Measurements from ENCODE around the gene MECP2. TPM values are rescaled to one million over a fixed set of nuclear protein-coding genes. Genes with fewer than 3 reads are reported as not detected.

The MECP2 gene
- total RNA-seq, 1 experiment from 2014 or later, result 30.6 TPM

DNA sequence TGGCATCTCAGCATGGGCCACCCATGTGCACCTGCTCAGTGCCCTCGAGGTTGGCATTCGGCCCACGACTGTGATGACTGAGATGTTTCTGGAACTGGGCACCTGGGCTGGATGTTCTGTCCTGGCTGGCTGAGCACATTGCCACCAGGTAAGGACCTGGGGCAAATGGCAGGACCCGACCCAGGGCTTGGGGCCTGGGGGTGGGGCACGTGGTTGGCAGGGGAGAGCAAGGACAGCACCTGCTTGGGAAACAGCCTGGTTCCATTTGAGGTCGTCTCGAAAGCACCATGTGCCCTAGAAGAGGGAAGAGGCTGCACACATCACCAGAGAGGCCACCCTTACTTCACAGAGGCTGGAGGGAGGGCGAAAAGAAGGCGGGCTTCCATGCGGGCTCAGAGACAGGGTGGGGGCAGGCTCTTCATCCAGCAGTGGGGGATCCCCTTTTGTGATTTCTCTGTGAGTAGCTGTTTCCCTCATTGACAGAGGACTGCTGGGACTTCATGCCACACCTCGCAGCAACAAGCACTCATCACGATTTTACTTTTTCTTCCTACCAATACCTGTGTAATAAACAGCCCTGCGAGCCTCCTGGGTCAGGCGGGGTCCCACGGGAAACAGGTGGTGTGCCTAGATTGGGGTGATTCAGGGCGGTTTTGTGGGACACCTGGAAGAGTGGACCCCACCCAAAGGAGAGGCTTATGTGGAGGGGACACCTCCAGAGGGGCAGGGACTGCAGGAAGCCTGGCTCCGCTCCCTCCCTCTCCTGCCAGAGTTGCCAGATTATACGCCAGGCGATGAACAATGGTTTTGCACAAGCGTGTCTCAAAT is 113.0 kb downstream of the MECP2 start:
- no TSS peak for BruUV-seq (replicated peaks)

DNA sequence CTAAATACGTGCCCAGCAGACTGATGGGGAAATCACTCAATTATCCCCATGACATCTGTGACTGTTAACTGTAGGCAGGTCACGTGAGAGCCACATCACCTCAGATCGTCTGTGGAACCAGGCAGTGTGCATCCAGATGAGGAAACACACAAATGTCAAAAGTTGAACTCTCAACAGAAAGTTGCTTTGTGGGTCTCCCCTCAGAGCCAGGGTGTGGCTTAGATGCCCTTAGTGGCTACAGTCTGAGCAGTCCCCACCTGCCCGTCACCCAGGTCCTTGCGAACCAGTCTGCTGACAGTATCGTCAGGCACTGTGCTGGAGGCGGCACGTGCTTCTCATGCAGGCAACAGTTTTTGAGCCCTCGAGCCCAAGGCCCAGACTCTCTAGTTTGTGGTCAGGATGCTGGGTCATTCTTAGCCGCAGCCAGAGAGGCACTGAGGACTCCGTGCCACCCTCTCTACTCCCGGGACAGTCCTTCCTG is 114.2 kb downstream of the MECP2 start:
- no peaks in the 10 kb centered on the region for H3K4me1 Mint-ChIP-seq (ENCODE audit: low read depth, unreplicated experiment)
- H3K27ac Mint-ChIP-seq (ENCODE audit: unreplicated experiment), result no peak overlapping the region
- no peak overlapping the region for H3K4me3 Mint-ChIP-seq (ENCODE audit: unreplicated experiment)
- Histone ChIP-seq H3K9me3 (no peaks in the 10 kb centered on the region), H3K27me3 (replicated peaks; ENCODE audit: control insufficient read depth, insufficient read depth, low read length) (no peaks in the 10 kb centered on the region), H3K36me3 (ENCODE audit: control insufficient read depth, insufficient read depth, low read length) (no peaks in the 10 kb centered on the region), H3K4me3 (ENCODE audit: low read depth, low read length) (no peak overlapping the region), H3K4me1 (no peaks in the 10 kb centered on the region)
- intact Hi-C loops (cut with micrococcal nuclease; ENCODE audit: unreplicated experiment), result no loop called here
- POLR2A ChIA-PET, result no interaction called here
- BruUV-seq (replicated peaks), result no TSS peak
- H3K9me3 Mint-ChIP-seq (ENCODE audit: unreplicated experiment), result no peaks in the 10 kb centered on the region
- no peaks in the 10 kb centered on the region for H3K36me3 Mint-ChIP-seq (ENCODE audit: insufficient read depth, unreplicated experiment)
- no peak for DNase-seq
- H3K27me3 Mint-ChIP-seq (ENCODE audit: insufficient read depth, unreplicated experiment), result no peaks in the 10 kb centered on the region
- TF ChIP-seq, protein P1, sequence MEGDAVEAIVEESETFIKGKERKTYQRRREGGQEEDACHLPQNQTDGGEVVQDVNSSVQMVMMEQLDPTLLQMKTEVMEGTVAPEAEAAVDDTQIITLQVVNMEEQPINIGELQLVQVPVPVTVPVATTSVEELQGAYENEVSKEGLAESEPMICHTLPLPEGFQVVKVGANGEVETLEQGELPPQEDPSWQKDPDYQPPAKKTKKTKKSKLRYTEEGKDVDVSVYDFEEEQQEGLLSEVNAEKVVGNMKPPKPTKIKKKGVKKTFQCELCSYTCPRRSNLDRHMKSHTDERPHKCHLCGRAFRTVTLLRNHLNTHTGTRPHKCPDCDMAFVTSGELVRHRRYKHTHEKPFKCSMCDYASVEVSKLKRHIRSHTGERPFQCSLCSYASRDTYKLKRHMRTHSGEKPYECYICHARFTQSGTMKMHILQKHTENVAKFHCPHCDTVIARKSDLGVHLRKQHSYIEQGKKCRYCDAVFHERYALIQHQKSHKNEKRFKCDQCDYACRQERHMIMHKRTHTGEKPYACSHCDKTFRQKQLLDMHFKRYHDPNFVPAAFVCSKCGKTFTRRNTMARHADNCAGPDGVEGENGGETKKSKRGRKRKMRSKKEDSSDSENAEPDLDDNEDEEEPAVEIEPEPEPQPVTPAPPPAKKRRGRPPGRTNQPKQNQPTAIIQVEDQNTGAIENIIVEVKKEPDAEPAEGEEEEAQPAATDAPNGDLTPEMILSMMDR (IDR thresholded peaks at IDR 0.05; ENCODE audit: insufficient read depth in 1 of 2, low read depth in 1 of 2, low read length in 1 of 2, severe bottlenecking in 1 of 2, unreplicated experiment in 1 of 2), result no peak
- CTCF ChIA-PET, result no interaction called here

More for the DNA sequence above, 113.0 kb downstream of the MECP2 start:
- Histone ChIP-seq H3K36me3 (ENCODE audit: control insufficient read depth, insufficient read depth, low read length) (no peaks in the 10 kb centered on the region), H3K4me3 (ENCODE audit: low read depth, low read length) (no peak overlapping the region), H3K4me1 (no peaks in the 10 kb centered on the region), H3K27me3 (replicated peaks; ENCODE audit: control insufficient read depth, insufficient read depth, low read length) (no peaks in the 10 kb centered on the region), H3K9me3 (no peaks in the 10 kb centered on the region)
- POLR2A ChIA-PET, result no interaction called here
- TF ChIP-seq, protein P1 (IDR thresholded peaks at IDR 0.05; ENCODE audit: insufficient read depth in 1 of 2, low read depth in 1 of 2, low read length in 1 of 2, severe bottlenecking in 1 of 2, unreplicated experiment in 1 of 2), result no peak
- H3K27me3 Mint-ChIP-seq (ENCODE audit: insufficient read depth, unreplicated experiment), result no peaks in the 10 kb centered on the region
- no peaks in the 10 kb centered on the region for H3K4me1 Mint-ChIP-seq (ENCODE audit: low read depth, unreplicated experiment)
- no peak for DNase-seq
- H3K27ac Mint-ChIP-seq (ENCODE audit: unreplicated experiment), result no peak overlapping the region
- CTCF ChIA-PET, result no interaction called here
- H3K4me3 Mint-ChIP-seq (ENCODE audit: unreplicated experiment), result no peak overlapping the region
- H3K36me3 Mint-ChIP-seq (ENCODE audit: insufficient read depth, unreplicated experiment), result no peaks in the 10 kb centered on the region
- no peaks in the 10 kb centered on the region for H3K9me3 Mint-ChIP-seq (ENCODE audit: unreplicated experiment)
- intact Hi-C loops (cut with micrococcal nuclease; ENCODE audit: unreplicated experiment), result no loop called here

DNA sequence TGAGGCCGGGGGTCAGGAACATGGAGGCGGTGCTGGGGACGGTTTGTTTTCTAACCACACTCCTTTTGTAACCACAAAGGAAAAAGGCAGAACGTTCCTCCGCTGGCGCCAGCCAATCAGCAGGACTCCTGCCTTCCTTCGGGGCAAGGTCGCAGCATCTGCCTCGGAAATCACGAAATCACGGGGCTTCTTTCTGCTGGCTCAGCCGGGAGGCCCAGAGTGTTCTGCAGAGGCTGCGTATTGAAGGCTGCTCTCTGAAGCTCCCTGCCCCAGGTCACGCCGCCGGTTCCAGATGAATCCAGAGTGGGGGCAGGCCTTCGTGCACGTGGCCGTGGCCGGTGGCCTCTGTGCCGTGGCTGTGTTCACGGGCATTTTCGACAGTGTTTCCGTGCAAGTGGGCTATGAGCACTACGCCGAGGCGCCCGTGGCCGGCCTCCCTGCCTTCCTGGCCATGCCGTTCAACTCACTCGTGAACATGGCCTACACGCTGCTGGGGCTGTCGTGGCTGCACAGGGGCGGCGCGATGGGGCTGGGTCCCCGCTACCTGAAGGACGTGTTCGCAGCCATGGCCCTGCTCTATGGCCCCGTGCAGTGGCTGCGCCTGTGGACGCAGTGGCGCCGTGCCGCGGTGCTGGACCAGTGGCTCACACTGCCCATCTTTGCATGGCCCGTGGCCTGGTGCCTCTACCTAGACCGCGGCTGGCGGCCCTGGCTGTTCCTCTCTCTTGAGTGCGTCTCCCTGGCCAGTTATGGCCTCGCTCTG is 115.6 kb downstream of the MECP2 start:
- intact Hi-C loops (cut with micrococcal nuclease; ENCODE audit: unreplicated experiment), result no loop called here
- Histone ChIP-seq H3K4me1 (no peaks in the 10 kb centered on the region), H3K27me3 (replicated peaks; ENCODE audit: control insufficient read depth, insufficient read depth, low read length) (no peaks in the 10 kb centered on the region), H3K4me3 (ENCODE audit: low read depth, low read length) (no peak overlapping the region), H3K9me3 (no peaks in the 10 kb centered on the region), H3K36me3 (ENCODE audit: control insufficient read depth, insufficient read depth, low read length) (no peaks in the 10 kb centered on the region)
- Mint-ChIP-seq H3K27me3 (ENCODE audit: insufficient read depth, unreplicated experiment) (no peaks in the 10 kb centered on the region), H3K4me1 (ENCODE audit: low read depth, unreplicated experiment) (no peaks in the 10 kb centered on the region), H3K9me3 (ENCODE audit: unreplicated experiment) (no peaks in the 10 kb centered on the region), H3K36me3 (ENCODE audit: insufficient read depth, unreplicated experiment) (no peaks in the 10 kb centered on the region), H3K27ac (ENCODE audit: unreplicated experiment) (no peak overlapping the region), H3K4me3 (ENCODE audit: unreplicated experiment) (no peak overlapping the region)
- ChIA-PET CTCF (no interaction called here), POLR2A (no interaction called here)
- no TSS peak for BruUV-seq (replicated peaks)
- TF ChIP-seq, protein P1 (IDR thresholded peaks at IDR 0.05; ENCODE audit: insufficient read depth in 1 of 2, low read depth in 1 of 2, low read length in 1 of 2, severe bottlenecking in 1 of 2, unreplicated experiment in 1 of 2), result no peak
- no peak for DNase-seq

Measured in Caco-2 (cell line).